SK-N-SH treated with all-trans-retinoic acid at 6 μM for 48 hours (cell line): ENCODE measurements around the gene EDARADD.

ENCODE experiments used
- ATAC-seq: fragments of 200-7000 bp; cut with Tn5 transposase; 3 replicates; pipeline ENCODE4 v1.9.1; 2020; ENCODE audit warnings: mild to moderate bottlenecking, moderate library complexity
- ARNTL ChIP-seq: fragments of 450-650 bp; formaldehyde crosslinking; IDR thresholded peaks from 2 replicates; pipeline ENCODE4 v1.5.0; 2020; ENCODE audit warnings: low read depth, mild to moderate bottlenecking, moderate library complexity, borderline replicate concordance
- BACH2 ChIP-seq: fragments of 250-450 bp; sonication (Bioruptor Pico); IDR thresholded peaks from 2 replicates; pipeline ENCODE4 v1.9.0; 2021; ENCODE audit warnings: mild to moderate bottlenecking, borderline replicate concordance
- CSDC2 ChIP-seq: fragments of 250-450 bp; sonication (Bioruptor Pico); IDR thresholded peaks from 2 replicates; pipeline ENCODE4 v1.5.0; 2020; ENCODE audit warnings: mild to moderate bottlenecking, moderate library complexity
- ESRRG ChIP-seq: fragments of 250-450 bp; sonication (Bioruptor Pico); IDR thresholded peaks from 2 replicates; pipeline ENCODE4 v1.6.1; 2021; ENCODE audit warnings: mild to moderate bottlenecking
- GLIS3 ChIP-seq: fragments of 250-450 bp; sonication (Bioruptor Pico); IDR thresholded peaks from 2 replicates; pipeline ENCODE4 v1.5.0; 2020; ENCODE audit warnings: mild to moderate bottlenecking, moderate library complexity
- ISL1 ChIP-seq: fragments of 250-450 bp; sonication (Bioruptor Pico); IDR thresholded peaks from 2 replicates; pipeline ENCODE4 v2.1.2; 2022; ENCODE audit warnings: mild to moderate bottlenecking, moderate library complexity
- OSR1 ChIP-seq: fragments of 250-450 bp; sonication (Bioruptor Pico); IDR thresholded peaks from 2 replicates; pipeline ENCODE4 v1.8.0; 2022; ENCODE audit warnings: moderate library complexity, mild to moderate bottlenecking, inconsistent platforms
- PPARA ChIP-seq: fragments of 250-450 bp; sonication (Bioruptor Pico); IDR thresholded peaks from 2 replicates; pipeline ENCODE4 v1.5.0; 2020; ENCODE audit warnings: mild to moderate bottlenecking, borderline replicate concordance
- RARB ChIP-seq: fragments of 250-450 bp; sonication (Bioruptor Pico); IDR thresholded peaks from 2 replicates; pipeline ENCODE4 v1.8.0; 2021; ENCODE audit warnings: mild to moderate bottlenecking, moderate library complexity
- SNAI2 ChIP-seq: fragments of 250-450 bp; sonication (Bioruptor Pico); IDR thresholded peaks from 2 replicates; pipeline ENCODE4 v1.5.0; 2020; ENCODE audit warnings: mild to moderate bottlenecking, moderate library complexity
- TCF4 ChIP-seq: fragments of 250-450 bp; sonication (Bioruptor Pico); IDR thresholded peaks from 2 replicates; pipeline ENCODE4 v1.8.0; 2021; ENCODE audit warnings: mild to moderate bottlenecking, moderate library complexity, borderline replicate concordance
- TOX ChIP-seq: fragments of 250-450 bp; sonication (Bioruptor Pico); IDR thresholded peaks from 2 replicates; pipeline ENCODE4 v1.8.0; 2021; ENCODE audit warnings: mild to moderate bottlenecking, moderate library complexity, borderline replicate concordance
- ZFP3 ChIP-seq: fragments of 250-450 bp; sonication (Bioruptor Pico); IDR thresholded peaks from 2 replicates; pipeline ENCODE4 v1.5.0; 2020; ENCODE audit warnings: mild to moderate bottlenecking, moderate library complexity
- ZFP30 ChIP-seq: fragments of 450-650 bp; formaldehyde crosslinking; IDR thresholded peaks from 2 replicates; pipeline ENCODE4 v1.5.0; 2022; ENCODE audit warnings: mild to moderate bottlenecking, moderate library complexity
- ZNF565 ChIP-seq: fragments of 450-650 bp; formaldehyde crosslinking; conservative IDR thresholded peaks from 2 replicates; pipeline ENCODE4 v1.5.0; 2020; ENCODE audit warnings: low read depth, mild to moderate bottlenecking, moderate library complexity
- ZNF70 ChIP-seq: fragments of 450-650 bp; formaldehyde crosslinking; IDR thresholded peaks from 2 replicates; pipeline ENCODE4 v1.5.0; 2020; ENCODE audit warnings: mild to moderate bottlenecking, moderate library complexity
- ZNF8 ChIP-seq: fragments of 450-650 bp; formaldehyde crosslinking; IDR thresholded peaks from 2 replicates; pipeline ENCODE4 v1.5.0; 2020; ENCODE audit warnings: mild to moderate bottlenecking, moderate library complexity
- TF ChIP-seq, protein P1 (sequence below): fragments of 250-450 bp; sonication (Bioruptor Pico); IDR thresholded peaks from 2 replicates; pipeline ENCODE4 v1.5.0; 2020; ENCODE audit warnings: mild to moderate bottlenecking, moderate library complexity
- TF ChIP-seq, protein P2 (sequence below): fragments of 250-450 bp; sonication (Bioruptor Pico); IDR thresholded peaks from 2 replicates; pipeline ENCODE4 v1.8.0; 2021; ENCODE audit warnings: low read depth, mild to moderate bottlenecking, moderate library complexity, borderline replicate concordance
- TF ChIP-seq, protein P3 (sequence below): fragments of 250-450 bp; sonication (Bioruptor Pico); IDR thresholded peaks from 2 replicates; pipeline ENCODE4 v1.5.1; 2020; ENCODE audit warnings: low read depth, mild to moderate bottlenecking, moderate library complexity
- TF ChIP-seq, protein P4 (sequence below): fragments of 250-450 bp; sonication (Bioruptor Pico); IDR thresholded peaks from 2 replicates; pipeline ENCODE4 v1.8.0; 2020; ENCODE audit warnings: mild to moderate bottlenecking, moderate library complexity, borderline replicate concordance

EDARADD gene

DNA sequence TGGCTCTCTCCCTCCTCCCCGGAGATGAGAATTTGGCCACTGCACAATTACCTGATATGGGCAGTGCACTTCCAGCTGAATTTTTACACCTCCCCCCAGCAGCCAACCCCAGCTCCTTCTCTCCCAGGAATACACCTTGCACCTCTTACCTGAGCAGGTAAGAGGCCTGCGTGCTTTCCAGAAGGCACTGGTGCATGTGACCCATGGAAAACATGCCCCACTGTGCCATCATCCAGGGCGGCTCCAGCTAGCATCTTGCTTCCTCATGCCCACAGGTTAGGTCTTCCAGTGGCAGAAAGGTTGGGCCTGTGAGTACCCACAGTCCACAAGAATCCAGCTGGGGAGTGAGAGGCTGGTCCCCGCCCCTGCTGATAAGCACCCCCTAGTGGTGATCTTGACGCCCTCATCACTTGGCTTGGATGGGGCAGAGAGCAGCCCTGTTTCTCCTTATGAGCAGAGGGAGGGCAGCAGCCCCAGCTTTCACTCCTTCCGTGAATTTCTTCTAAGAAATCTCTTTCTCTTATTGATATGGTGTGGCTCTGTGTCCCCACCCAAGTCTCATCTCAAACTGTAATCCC lies 57.8 kb downstream of the EDARADD start:
- ATAC-seq = peak; percentile 58; the same call in 2 of the 3 replicates
- TF ChIP-seq CSDC2 (CRISPR knock-in tag) (no peak), OSR1 (no peak), ZFP30 (CRISPR knock-in tag) (no peak)
- TF ChIP-seq, protein P1, sequence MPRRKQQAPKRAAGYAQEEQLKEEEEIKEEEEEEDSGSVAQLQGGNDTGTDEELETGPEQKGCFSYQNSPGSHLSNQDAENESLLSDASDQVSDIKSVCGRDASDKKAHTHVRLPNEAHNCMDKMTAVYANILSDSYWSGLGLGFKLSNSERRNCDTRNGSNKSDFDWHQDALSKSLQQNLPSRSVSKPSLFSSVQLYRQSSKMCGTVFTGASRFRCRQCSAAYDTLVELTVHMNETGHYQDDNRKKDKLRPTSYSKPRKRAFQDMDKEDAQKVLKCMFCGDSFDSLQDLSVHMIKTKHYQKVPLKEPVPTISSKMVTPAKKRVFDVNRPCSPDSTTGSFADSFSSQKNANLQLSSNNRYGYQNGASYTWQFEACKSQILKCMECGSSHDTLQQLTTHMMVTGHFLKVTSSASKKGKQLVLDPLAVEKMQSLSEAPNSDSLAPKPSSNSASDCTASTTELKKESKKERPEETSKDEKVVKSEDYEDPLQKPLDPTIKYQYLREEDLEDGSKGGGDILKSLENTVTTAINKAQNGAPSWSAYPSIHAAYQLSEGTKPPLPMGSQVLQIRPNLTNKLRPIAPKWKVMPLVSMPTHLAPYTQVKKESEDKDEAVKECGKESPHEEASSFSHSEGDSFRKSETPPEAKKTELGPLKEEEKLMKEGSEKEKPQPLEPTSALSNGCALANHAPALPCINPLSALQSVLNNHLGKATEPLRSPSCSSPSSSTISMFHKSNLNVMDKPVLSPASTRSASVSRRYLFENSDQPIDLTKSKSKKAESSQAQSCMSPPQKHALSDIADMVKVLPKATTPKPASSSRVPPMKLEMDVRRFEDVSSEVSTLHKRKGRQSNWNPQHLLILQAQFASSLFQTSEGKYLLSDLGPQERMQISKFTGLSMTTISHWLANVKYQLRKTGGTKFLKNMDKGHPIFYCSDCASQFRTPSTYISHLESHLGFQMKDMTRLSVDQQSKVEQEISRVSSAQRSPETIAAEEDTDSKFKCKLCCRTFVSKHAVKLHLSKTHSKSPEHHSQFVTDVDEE (CRISPR knock-in tag) = no peak

DNA sequence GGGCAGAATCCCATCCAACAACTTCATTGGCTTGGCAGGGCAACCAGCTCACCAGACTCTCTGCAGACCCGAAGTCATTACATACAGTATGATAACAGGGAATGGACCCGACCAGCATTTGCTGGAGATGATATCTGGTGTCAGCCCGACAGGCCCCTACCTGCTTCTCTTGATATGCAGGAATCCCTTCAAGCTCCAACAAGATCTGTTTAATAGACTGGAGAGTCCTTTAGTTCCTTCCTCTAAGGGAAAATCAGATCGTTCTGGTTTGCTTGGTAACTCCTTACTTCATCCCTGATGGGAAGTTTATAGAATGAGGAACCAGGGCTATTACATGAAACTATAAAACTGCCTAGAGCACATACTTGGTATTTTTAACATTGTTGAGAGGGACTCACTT lies 61.2 kb downstream of the EDARADD start:
- TF ChIP-seq, protein P2, sequence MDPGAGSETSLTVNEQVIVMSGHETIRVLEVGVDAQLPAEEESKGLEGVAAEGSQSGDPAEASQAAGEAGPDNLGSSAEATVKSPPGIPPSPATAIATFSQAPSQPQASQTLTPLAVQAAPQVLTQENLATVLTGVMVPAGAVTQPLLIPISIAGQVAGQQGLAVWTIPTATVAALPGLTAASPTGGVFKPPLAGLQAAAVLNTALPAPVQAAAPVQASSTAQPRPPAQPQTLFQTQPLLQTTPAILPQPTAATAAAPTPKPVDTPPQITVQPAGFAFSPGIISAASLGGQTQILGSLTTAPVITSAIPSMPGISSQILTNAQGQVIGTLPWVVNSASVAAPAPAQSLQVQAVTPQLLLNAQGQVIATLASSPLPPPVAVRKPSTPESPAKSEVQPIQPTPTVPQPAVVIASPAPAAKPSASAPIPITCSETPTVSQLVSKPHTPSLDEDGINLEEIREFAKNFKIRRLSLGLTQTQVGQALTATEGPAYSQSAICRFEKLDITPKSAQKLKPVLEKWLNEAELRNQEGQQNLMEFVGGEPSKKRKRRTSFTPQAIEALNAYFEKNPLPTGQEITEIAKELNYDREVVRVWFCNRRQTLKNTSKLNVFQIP (CRISPR knock-in tag) = no peak
- TF ChIP-seq ZNF565 (CRISPR knock-in tag) (no peak), ARNTL (CRISPR knock-in tag) (no peak), ZNF70 (CRISPR knock-in tag) (no peak), PPARA (CRISPR knock-in tag) (no peak), TCF4 (CRISPR knock-in tag) (no peak), ZFP3 (CRISPR knock-in tag) (no peak), ISL1 (no peak), SNAI2 (CRISPR knock-in tag) (no peak), OSR1 (no peak), TOX (CRISPR knock-in tag) (no peak), ZFP30 (CRISPR knock-in tag) (no peak), GLIS3 (CRISPR knock-in tag) (no peak), ZNF8 (CRISPR knock-in tag) (no peak), ESRRG (CRISPR knock-in tag) (no peak), CSDC2 (CRISPR knock-in tag) (no peak), RARB (CRISPR knock-in tag) (no peak)
- TF ChIP-seq, protein P1 (CRISPR knock-in tag) = no peak
- TF ChIP-seq, protein P3, sequence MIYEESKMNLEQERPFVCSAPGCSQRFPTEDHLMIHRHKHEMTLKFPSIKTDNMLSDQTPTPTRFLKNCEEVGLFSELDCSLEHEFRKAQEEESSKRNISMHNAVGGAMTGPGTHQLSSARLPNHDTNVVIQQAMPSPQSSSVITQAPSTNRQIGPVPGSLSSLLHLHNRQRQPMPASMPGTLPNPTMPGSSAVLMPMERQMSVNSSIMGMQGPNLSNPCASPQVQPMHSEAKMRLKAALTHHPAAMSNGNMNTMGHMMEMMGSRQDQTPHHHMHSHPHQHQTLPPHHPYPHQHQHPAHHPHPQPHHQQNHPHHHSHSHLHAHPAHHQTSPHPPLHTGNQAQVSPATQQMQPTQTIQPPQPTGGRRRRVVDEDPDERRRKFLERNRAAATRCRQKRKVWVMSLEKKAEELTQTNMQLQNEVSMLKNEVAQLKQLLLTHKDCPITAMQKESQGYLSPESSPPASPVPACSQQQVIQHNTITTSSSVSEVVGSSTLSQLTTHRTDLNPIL (CRISPR knock-in tag) = no peak
- TF ChIP-seq, protein P4, sequence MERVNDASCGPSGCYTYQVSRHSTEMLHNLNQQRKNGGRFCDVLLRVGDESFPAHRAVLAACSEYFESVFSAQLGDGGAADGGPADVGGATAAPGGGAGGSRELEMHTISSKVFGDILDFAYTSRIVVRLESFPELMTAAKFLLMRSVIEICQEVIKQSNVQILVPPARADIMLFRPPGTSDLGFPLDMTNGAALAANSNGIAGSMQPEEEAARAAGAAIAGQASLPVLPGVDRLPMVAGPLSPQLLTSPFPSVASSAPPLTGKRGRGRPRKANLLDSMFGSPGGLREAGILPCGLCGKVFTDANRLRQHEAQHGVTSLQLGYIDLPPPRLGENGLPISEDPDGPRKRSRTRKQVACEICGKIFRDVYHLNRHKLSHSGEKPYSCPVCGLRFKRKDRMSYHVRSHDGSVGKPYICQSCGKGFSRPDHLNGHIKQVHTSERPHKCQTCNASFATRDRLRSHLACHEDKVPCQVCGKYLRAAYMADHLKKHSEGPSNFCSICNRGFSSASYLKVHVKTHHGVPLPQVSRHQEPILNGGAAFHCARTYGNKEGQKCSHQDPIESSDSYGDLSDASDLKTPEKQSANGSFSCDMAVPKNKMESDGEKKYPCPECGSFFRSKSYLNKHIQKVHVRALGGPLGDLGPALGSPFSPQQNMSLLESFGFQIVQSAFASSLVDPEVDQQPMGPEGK (CRISPR knock-in tag) = no peak
- ATAC-seq = no peak

DNA sequence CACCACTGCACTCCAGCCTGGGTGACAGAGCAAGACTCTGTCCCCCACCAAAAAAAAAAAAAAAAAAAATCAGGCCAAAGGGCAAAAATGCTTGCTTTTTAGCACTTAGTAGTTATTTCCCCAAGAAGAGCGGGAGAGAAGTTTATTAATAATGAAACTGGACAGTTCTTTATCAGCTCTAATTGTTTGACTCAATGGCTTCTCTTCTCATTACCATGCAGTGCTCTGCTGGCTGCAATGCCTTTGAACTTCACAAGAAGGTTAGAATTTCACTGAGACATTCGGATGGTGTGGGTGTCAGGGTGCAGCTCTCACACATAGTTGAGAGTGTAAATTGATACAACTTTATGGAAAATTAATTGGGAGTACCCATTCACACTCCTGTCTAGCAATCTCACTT lies 63.7 kb downstream of the EDARADD start:
- TF ChIP-seq ZFP30 (CRISPR knock-in tag) (no peak), ZNF8 (CRISPR knock-in tag) (no peak), RARB (CRISPR knock-in tag) (no peak), TCF4 (CRISPR knock-in tag) (no peak), ISL1 (no peak), BACH2 (no peak), SNAI2 (CRISPR knock-in tag) (no peak)
- TF ChIP-seq, protein P3 (CRISPR knock-in tag) = no peak
- TF ChIP-seq, protein P2 (CRISPR knock-in tag) = no peak
- ATAC-seq = no peak
